ENCODE results near the gene ZNF761. TPM values are rescaled to one million over a fixed set of nuclear protein-coding genes. Genes with fewer than 3 reads are reported as not detected.
"Not testable (repeated sequence)": the region's sequence is repeated elsewhere in the genome, so short reads cannot be mapped to it uniquely, and the experiment has no call there.

Gene ZNF761
- total RNA-seq, 2 experiments from 2014 or later = 8.7 to 10.0 TPM

GRCh38 chr19:53463263-53463662 lies 31.5 kb downstream of the ZNF761 start:
- Mint-ChIP-seq H3K27ac (no peak overlapping the region), H3K36me3 (ENCODE audit: low read depth) (peaks cover 25% of the 10 kb centered on the region), H3K4me3 (no peak overlapping the region), H3K27me3 (ENCODE audit: low read depth) (peaks cover 22% of the 10 kb centered on the region), H3K9me3 (peaks cover 43% of the 10 kb centered on the region), H3K4me1 (ENCODE audit: low read depth) (peaks cover 8% of the 10 kb centered on the region)
- CTCF ChIA-PET = no interaction called here
- DNase-seq = no peak
- intact Hi-C loops (cut with micrococcal nuclease) = no loop called here

DNA sequence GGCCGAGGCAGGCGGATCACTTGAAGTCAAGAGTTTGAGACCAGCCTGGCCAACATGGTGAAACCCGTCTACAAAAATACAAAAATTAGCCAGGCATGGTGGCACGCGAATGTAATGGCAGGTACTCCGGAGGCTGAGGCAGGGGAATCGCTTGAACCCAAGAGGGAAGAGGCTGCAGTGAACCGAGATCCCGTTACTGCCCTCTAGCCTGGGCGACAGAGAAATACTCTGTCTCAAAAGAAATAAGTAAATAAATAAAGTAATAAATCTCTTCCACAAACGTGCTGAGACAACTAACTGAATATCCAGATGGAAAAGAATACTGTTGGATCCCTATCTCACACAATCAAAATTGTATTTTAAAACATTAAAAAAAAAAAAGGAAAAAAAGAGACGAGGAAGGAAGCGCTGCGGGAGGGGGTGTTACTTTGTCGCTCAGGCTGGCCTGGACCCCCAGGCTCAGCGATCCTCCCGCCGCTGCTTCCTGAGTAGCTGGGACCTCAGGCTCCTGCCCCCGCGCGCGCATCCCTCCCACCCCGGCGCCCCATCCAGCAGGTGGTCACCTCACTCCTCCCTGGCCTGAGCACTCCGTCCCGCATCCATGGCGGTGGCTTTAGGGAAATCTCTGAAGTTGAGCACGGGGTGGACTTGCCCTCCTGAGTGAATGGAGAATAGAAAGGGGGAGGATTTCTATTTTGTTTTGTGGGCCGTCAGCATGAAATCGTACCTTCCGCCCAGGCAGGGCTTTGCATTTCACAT lies 35.1 kb downstream of the ZNF761 start:
- Mint-ChIP-seq H3K27ac (no peak overlapping the region), H3K4me3 (peak overlapping the region; percentile 88), H3K36me3 (ENCODE audit: low read depth) (peaks cover 30% of the 10 kb centered on the region), H3K9me3 (peaks cover 20% of the 10 kb centered on the region), H3K27me3 (ENCODE audit: low read depth) (peaks cover 22% of the 10 kb centered on the region), H3K4me1 (ENCODE audit: low read depth) (peaks cover 20% of the 10 kb centered on the region)
- no peak for DNase-seq
- intact Hi-C loops (cut with micrococcal nuclease) = loop anchor here (1.0 to 5.0 kb wide), 5 partner anchors 36 to 364 kb away; partner anchors contain the start of genes ZNF160, ZNF331, ZNF761 and ZNF765
- CTCF ChIA-PET = no interaction called here

DNA sequence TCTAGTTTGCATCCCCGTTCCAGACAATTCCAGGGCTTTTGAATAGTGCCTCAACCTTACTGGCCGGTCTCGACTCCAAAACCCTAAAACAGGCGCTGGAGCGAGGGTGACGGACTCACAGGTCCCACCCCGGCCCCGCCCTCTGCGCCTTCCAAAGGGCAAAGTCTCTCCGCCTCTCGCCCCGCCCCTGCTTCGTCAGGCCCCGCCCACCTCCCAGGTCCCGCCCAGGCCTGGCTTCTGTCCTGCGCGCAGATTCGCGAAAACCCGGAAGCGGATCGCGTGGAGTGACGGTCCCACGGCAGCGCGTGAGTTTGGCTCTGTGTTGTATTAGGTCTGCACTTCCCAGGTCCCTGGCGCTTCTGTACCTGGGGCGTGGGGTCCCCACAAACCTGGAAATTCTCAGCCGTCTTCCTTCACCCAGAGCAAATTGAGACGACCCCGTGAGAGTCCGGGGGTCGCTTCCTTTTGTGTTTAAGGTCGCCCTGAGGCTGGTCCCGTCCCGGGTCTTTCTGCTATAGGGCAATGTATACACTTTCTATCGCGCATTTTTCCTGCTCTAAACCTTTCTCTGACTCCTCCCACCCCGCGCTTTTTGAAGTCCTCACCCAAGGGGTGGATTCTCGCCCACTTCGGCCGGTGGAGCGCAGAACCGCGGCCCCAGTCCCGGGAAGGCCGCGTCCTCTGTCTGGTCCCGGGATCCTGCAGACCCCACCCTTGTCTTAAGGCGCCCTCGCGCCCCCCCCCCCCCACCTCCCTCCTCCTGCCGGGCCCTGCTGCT lies 35.9 kb downstream of the ZNF761 start, which contains the start of gene ZNF813:
TSS of gene ZNF813 (plus strand) at position 249 of the 778 bp plus-strand sequence. CDS start 16,090 bp downstream, outside the sequence.
- H3K27me3 Mint-ChIP-seq (ENCODE audit: low read depth) = peaks cover 21% of the 10 kb centered on the region
- CTCF ChIA-PET = no interaction called here
- peaks cover 36% of the 10 kb centered on the region for H3K36me3 Mint-ChIP-seq (ENCODE audit: low read depth)
- H3K9me3 Mint-ChIP-seq = peaks cover 22% of the 10 kb centered on the region
- H3K4me3 Mint-ChIP-seq = peak within 1 kb of the TSS; percentile 88
- peak; percentile 98 for DNase-seq
- H3K4me1 Mint-ChIP-seq (ENCODE audit: low read depth) = peaks cover 20% of the 10 kb centered on the region
- intact Hi-C loops (cut with micrococcal nuclease) = loop anchor here (1.0 to 5.0 kb wide), 5 partner anchors 36 to 364 kb away; partner anchors contain the start of genes ZNF160, ZNF331, ZNF761 and ZNF765
- peak within 1 kb of the TSS; percentile 83 for H3K27ac Mint-ChIP-seq

DNA sequence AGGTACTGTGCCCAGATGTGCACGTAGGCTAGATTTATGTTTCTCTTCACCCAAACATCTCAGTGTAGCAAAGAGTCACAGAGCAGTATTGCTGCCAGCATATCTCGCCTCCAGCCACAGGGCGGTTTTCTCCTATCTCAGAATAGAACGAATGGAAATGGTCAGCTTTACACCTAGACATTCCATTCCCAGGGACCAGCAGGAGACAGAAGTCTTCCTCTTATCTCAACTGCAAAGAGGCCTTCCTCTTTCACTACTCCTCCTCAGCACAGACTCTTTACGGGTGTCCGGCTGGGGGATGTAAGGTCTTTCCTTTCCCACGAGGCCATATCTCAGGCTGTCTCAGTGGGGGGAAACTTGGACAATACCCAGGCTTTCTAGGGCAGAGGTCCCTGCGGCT lies 36.8 kb downstream of the ZNF761 start:
- DNase-seq, H3K27ac Mint-ChIP-seq, CTCF ChIA-PET: not testable (repeated sequence)
- Mint-ChIP-seq H3K4me1 (ENCODE audit: low read depth) (peaks cover 20% of the 10 kb centered on the region), H3K9me3 (peaks cover 22% of the 10 kb centered on the region), H3K36me3 (ENCODE audit: low read depth) (peaks cover 39% of the 10 kb centered on the region), H3K27me3 (ENCODE audit: low read depth) (peaks cover 13% of the 10 kb centered on the region), H3K4me3 (peak overlapping the region; percentile 88)
- intact Hi-C loops (cut with micrococcal nuclease) = loop anchor here (5.0 kb wide), 1 partner anchor 71 kb away; the partner anchor contains the start of gene ZNF765

DNA sequence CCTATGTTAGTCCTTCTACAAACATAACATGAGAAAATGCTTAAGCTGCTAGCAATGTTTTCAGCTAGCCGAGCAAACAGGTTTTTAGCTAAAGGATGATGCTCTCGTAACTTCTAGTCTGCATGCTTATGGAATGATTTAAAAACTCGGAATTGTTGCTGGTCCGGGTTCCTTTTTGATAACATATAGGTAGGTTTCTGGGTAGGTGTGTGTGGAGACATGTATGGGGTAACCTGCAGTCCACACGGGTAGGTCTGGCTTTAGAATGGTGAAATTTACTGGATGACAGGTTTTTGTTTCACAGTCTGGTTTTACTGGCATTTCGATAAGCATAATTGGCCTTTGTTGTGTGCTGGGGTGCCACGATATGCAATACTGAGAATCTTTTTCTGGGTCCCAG lies 40.1 kb downstream of the ZNF761 start:
- CTCF ChIA-PET = no interaction called here

DNA sequence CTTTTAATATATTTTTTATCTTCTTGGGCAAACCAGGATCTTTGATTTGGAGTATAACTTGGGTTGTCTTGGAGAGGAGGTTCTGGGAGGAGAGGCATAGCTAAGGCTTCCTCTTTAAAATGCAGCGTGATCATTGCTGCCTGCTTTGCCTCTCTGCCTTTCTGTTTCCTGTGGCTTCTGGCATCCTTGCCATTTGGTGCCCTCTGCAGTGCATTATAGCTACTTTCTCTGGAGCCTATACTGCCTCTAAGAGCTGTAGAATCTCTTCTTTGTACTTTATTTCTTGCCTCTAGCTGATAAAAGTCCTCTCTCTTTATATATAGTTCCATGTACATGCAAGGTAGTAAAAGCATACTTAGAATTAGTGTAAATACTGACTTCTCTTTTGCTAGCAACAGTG lies 43.0 kb downstream of the ZNF761 start:
- CTCF ChIA-PET; H3K4me1 Mint-ChIP-seq (ENCODE audit: low read depth); intact Hi-C loops (cut with micrococcal nuclease); H3K27me3 Mint-ChIP-seq (ENCODE audit: low read depth); DNase-seq; H3K4me3 Mint-ChIP-seq; H3K27ac Mint-ChIP-seq: not testable (repeated sequence)
- peaks cover 58% of the 10 kb centered on the region for H3K9me3 Mint-ChIP-seq
- peaks cover 83% of the 10 kb centered on the region for H3K36me3 Mint-ChIP-seq (ENCODE audit: low read depth)

More for the DNA sequence above, 40.1 kb downstream of the ZNF761 start:
- no peak overlapping the region for H3K4me3 Mint-ChIP-seq
- no peaks in the 10 kb centered on the region for H3K27me3 Mint-ChIP-seq (ENCODE audit: low read depth)
- intact Hi-C loops (cut with micrococcal nuclease) = no loop called here
- peaks cover 63% of the 10 kb centered on the region for H3K36me3 Mint-ChIP-seq (ENCODE audit: low read depth)
- no peak overlapping the region for H3K27ac Mint-ChIP-seq
- peaks cover 18% of the 10 kb centered on the region for H3K4me1 Mint-ChIP-seq (ENCODE audit: low read depth)
- DNase-seq = no peak
- peaks cover 38% of the 10 kb centered on the region for H3K9me3 Mint-ChIP-seq

DNA sequence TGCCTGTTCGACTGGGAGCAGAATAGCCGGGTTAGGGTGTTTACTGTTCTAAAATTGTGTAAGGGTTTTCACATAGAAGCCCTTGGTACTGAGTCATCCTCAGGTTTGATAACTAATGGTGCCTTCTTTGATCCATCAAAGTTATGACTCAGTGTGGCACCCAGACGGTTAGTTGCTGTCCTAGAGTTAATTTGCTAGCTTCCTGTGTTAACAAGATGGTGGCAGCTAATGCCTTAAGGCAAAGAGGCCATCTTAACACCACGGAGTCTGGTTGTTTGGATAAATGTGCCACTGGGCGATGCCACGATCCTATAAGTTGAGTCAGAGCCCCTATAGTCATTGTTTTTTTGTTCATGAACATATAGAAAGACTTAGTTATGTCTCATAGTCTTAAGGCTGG lies 43.7 kb downstream of the ZNF761 start:
- H3K27ac Mint-ChIP-seq; CTCF ChIA-PET; H3K27me3 Mint-ChIP-seq (ENCODE audit: low read depth); H3K4me3 Mint-ChIP-seq; intact Hi-C loops (cut with micrococcal nuclease); H3K4me1 Mint-ChIP-seq (ENCODE audit: low read depth): not testable (repeated sequence)
- peaks cover 62% of the 10 kb centered on the region for H3K9me3 Mint-ChIP-seq
- H3K36me3 Mint-ChIP-seq (ENCODE audit: low read depth) = peaks cover 87% of the 10 kb centered on the region
- peak; percentile 6 for DNase-seq

- H3K4me3 Mint-ChIP-seq; CTCF ChIA-PET; H3K27ac Mint-ChIP-seq; H3K27me3 Mint-ChIP-seq (ENCODE audit: low read depth); H3K4me1 Mint-ChIP-seq (ENCODE audit: low read depth); intact Hi-C loops (cut with micrococcal nuclease); DNase-seq: not testable (repeated sequence)
- H3K9me3 Mint-ChIP-seq = peaks cover 56% of the 10 kb centered on the region
- peaks cover 93% of the 10 kb centered on the region for H3K36me3 Mint-ChIP-seq (ENCODE audit: low read depth)
Measured at GRCh38 chr19:53483751-53484150, 52.0 kb downstream of the ZNF761 start.

- intact Hi-C loops (cut with micrococcal nuclease) = no loop called here
- Mint-ChIP-seq H3K4me3 (no peak overlapping the region), H3K9me3 (peaks cover 48% of the 10 kb centered on the region), H3K27me3 (ENCODE audit: low read depth) (no peaks in the 10 kb centered on the region), H3K4me1 (ENCODE audit: low read depth) (no peaks in the 10 kb centered on the region), H3K27ac (no peak overlapping the region), H3K36me3 (ENCODE audit: low read depth) (peaks cover 90% of the 10 kb centered on the region)
- no peak for DNase-seq
- CTCF ChIA-PET = interaction anchor here (1.5 kb wide), 1 partner anchor 61 kb away, joined by 6 read pairs; no protein-coding TSS in a partner anchor
Measured at GRCh38 chr19:53485046-53486004, 53.5 kb downstream of the ZNF761 start.

DNA sequence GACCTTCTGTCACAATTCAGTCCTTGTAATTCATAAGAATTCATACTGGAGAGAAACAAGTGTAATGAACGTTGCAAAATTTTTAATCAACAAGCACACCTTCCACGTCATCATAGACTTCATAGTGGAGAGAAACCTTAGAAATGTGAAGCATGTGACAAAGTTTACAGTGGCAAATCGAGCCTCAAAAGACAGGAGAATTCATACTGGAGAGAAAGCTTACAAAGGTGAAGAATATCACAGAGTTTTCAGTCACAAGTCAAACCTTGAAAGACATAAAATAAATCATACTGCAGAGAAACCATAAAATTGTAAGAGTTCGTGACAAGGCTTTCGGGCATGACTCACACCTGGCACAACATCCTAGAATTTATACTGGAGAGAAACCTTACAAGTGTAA lies 60.4 kb downstream of the ZNF761 start:
- no peak overlapping the region for H3K4me3 Mint-ChIP-seq
- peaks cover 72% of the 10 kb centered on the region for H3K9me3 Mint-ChIP-seq
- intact Hi-C loops (cut with micrococcal nuclease) = no loop called here
- H3K4me1 Mint-ChIP-seq (ENCODE audit: low read depth) = no peaks in the 10 kb centered on the region
- H3K27ac Mint-ChIP-seq = no peak overlapping the region
- peaks cover 80% of the 10 kb centered on the region for H3K36me3 Mint-ChIP-seq (ENCODE audit: low read depth)
- CTCF ChIA-PET = no interaction called here
- H3K27me3 Mint-ChIP-seq (ENCODE audit: low read depth) = no peaks in the 10 kb centered on the region
- no peak for DNase-seq

GRCh38 chr19:53497311-53498023 lies 65.7 kb downstream of the ZNF761 start:
- peaks cover 60% of the 10 kb centered on the region for H3K9me3 Mint-ChIP-seq
- H3K4me3 Mint-ChIP-seq; DNase-seq; intact Hi-C loops (cut with micrococcal nuclease); H3K27me3 Mint-ChIP-seq (ENCODE audit: low read depth); H3K4me1 Mint-ChIP-seq (ENCODE audit: low read depth); H3K27ac Mint-ChIP-seq; CTCF ChIA-PET: not testable (repeated sequence)
- peaks cover 39% of the 10 kb centered on the region for H3K36me3 Mint-ChIP-seq (ENCODE audit: low read depth)

Measured in activated naive CD4-positive, alpha-beta T cell treated with anti-CD3 and anti-CD28 coated beads for 36 hours (primary cell).